DMS53 treated with DMSO at 0.1 percent for 48 hours (cell line): ENCODE measurements around the gene SPON2.
"Not testable (repeated sequence)": the region's sequence is repeated elsewhere in the genome, so short reads cannot be mapped to it uniquely, and the experiment has no call there.

Source experiments
- DNase-seq: peaks from one replicate; lab custom pipeline; 2025; ENCODE audit not compliant: unreplicated experiment; lab: John Stamatoyannopoulos, UW

Gene SPON2

DNA sequence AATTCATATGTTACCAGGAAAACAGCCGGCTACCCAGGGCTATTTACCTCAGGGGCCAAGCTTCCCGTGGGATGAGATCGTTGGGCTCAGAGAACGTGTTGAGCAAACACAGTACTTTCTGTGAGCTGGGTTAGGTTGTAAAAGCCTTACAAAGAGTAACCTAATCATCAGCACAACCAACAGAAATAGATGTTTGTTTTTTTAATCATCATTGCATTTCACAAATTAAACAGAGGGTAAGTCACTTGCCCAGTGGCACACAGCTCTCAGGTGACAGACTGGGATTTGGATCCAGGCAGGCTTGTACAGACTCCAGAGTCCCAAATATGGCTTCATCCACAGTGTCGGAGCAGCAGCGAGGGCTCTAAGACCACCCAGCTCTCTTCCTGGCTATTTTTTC is 20.1 kb downstream of the SPON2 start:
- no peak for DNase-seq

DNA sequence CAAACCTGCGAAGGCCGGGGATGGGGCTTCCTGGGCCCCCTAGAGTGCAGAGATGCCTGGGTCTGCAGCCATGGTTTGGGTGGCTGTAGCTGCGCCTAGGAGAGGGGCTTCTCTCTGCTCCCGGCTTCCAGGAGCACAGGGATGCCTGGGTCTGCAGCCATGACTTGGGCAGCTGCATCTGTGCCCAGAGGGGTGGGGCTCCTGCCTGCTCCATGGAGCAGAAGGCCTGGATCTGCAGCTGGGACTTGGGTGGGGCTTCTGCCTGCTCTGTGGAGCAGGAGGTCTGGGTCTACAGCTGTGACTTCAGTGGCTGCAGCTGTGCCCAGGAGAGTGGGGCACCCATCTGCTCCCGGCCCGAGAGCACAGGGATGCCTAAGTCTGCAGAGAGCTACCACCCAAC is 20.8 kb downstream of the SPON2 start:
- no peak for DNase-seq

DNA sequence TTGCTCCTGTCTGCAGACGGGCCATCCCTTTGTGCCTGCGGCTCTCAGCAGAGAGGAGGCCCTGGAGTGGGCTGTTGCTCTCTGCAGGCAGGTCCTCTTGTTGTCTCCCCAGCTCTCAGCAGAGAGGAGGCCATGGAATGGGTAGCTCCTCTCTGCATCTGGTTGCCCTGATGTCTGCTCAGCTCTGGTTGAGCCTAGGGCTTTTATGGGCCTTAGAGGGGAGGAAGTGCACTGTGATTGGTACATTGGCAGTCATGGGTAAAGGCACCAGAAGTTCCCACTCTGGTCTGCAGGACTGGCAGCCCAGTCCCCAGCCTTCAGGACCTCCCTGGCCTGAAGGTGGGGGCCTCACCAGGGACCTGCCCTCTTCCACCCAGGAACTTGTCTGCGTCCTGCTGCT is 21.5 kb downstream of the SPON2 start:
- no peak for DNase-seq

DNA sequence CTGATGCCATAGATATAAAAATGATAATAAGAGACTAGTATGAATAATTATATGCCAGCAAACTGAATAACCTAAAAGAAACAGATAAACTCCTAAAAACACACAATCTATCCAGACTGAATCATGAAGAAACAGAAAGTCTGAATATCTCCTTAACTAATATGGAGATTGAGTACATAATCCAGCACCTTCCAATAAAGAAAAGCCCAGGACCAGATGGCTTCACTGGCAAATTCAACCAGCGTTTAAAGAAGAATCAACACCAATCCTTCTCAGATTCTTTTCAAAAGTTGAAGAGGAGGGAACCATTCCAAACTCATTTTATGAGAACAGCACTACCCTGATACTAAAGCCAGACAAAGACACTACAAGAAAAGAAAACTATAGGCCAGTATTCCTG is 32.5 kb downstream of the SPON2 start:
- DNase-seq, result no peak

DNA sequence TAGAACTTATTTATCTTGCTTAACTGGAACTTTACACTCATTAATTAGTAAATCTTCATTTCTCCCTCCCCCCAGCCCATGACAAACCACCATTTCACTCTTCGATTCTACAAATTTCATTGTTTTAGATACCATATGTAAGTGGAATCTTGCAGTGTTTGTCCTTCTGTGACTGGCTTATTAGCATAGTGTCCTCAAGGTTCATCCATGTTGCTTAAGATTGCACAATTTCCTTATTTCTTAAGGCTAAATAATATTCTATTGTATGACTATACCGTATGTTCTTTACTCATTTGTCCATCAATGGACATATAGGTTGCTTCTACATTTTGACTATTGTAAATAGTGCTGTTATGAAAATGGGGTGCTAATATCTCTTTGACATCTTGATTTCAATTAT is 34.5 kb downstream of the SPON2 start:
- DNase-seq, result no peak

DNA sequence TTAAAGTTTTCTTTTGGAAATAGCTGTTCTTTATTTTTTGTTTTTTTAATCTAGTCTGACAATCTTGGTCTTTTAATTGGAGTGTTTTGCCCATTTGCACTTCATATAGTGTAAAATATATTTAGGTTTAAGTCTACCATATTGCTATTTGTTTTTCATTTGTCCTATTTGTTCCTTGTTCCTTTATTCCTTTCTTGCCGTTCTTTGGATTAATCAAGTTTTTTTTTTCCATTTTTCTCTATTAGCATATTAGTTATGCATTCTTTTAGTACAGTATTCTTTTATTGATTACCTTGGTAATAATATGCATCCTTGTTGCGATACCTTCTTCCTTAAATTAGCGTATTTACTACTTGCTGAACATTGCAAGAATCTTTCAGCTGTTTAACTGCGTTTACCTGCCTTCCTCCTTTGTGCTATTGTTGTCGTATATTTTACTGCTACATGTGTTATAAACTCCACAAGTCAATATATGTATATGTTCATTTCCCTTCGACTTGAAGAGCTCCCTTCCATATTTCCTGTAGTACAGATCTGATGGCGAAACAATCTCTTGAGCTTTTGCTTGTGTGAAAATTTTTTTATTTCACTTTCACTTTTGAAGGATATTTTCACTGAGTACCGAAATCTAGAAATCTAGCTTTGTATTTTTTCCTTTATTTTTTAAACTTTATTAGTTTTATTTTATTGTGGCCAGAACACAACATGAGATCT is 35.2 kb downstream of the SPON2 start:
- no peak for DNase-seq

DNA sequence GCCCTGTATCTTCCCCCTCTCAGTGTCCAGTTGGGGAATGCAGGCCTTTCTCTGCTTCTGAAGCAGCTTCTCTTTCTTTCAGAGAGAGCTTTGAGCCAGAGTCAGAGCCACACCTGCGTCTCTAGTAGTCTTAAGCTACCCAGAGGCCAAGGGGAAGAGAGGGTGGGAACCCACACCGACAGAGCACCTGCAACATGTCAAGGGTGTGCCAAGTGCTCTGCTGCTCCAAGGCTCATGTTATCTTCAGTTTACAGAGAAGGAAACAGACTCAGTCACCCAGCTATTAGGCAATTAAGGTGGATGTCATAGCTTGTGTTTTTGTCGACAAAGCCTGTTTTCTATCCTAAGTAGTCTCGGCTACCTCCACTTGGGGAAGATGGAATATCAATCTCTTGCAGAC is 36.3 kb downstream of the SPON2 start:
- no peak for DNase-seq

DNA sequence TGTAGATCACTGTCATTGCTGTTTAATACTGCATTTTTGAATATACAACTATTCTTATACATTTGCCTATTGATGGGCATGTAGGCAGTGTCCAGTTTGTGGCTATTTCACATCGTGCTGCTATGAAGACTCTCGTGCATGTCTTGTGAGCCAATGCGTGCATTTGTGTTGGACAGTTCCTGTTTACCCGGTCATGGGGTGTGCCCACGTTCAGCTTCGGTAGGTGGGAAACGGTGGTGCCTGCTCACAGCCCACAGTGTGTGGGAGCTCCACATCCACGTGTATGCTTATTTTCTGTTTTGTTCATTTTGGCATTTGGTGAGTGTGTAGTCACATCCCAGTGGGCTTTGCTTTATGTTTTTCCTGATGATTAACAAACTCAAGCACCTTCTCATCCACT is 39.4 kb downstream of the SPON2 start:
- DNase-seq, result no peak

DNA sequence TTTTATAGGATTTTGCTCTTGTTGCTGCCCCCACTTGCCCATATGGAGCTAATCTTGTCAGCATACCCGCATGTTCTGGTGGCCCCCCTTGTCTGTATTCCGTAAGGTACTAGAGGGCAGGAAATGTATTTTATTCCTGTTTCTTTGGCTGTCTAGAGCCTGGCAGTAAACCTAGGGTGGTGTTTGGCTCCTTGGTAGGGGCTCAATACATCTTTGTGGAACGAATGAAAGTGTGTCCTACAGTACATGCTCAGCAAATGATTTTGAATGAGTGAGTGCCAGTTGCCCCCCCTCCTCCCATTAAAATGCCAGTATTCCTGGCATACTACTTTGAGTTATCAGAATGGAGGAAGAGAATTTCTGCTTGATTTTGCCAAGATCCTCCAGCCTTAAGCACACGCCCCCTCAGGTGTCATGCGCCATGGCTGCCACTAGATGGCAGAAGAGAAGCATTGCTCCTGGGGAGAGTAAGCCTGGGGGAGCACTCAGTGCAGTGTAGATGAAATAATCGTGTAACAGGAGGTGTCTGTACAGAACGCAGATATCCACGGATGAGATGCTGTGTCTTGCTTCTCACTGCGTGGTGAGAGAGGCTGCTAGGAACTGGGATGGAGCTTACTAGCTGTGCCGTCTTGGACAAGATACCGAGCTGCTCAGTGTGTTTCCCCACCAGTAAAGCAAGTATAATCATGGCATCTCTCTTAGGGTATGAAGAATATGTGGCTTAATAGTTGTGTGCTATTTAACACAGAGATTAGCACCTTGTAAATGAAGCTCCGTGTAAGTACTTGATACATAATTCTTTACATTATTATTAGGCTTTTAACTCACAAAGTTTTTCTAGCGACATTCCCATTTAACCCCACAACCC is 41.8 kb downstream of the SPON2 start:
- peak; percentile 78 for DNase-seq

DNA sequence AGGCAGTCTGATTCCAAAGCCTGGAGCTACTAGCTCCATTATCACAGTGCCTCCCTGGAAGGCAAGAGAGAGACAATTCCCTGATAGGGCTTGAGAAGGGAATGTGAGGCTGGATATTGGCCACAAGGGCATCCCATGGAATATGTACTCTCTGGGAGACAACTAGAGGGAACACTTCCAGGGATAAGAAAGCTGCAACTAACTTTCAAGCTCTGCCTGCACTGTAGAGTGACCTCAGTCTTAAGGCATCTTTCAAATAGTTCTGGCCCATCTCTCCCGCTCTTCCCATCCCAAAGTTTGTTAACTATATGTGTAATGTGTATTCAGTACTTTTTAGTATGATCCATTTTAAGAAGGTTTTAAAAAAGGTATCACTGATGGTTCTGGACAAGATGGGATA is 45.9 kb downstream of the SPON2 start:
- DNase-seq, result no peak

DNA sequence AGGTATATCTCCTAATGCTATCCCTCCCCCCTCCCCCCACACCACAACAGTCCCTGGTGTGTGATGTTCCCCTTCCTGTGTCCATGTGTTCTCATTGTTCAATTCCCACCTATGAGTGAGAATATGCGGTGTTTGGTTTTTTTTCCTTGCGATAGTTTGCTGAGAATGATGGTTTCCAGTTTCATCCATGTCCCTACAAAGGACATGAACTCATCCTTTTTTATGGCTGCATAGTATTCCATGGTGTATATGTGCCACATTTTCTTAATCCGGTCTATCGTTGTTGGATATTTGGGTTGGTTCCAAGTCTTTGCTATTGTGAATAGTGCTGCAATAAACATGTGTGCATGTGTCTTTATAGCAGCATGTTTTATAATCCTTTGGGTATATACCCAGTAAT is 46.9 kb downstream of the SPON2 start:
- not testable (repeated sequence) for DNase-seq

DNA sequence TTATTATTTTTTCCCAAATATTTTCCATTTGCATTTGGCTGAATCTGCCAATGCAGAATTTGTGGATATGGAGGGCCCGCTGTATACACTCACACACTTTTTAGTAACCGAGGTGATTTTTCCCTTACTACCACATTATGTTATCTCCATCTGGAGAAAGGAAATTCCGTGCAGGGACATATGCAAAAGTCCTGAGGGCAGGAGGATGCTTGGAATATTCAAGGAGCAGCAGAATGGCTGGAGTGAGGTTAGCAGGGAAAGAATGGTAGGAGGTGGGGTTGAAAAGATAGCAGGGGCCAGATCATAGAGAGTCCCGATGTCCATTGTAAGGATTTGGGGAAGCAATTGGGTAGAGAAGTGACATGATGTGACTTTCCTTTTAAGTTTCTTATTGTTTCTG is 47.6 kb downstream of the SPON2 start:
- no peak for DNase-seq

DNA sequence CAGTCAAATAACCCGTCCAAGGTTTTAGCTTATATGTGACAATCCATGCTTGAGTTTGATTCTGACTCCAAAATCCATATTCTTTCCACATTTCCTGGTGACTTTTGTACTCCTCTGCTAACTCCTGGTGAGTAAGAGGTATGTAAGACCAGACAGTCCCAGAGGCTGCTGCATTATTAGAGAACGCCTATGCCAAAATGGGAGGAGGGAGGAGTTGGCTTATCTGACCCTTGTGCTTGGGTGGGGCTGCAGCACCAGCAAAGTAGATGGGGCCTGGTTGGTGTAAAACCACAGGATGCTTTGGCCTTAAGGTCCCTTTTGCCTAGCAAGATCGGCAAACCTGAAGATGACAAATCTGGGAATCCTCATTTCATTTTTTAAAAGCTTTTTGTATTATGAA is 49.9 kb downstream of the SPON2 start:
- DNase-seq, result no peak
